Endothelial cell of umbilical vein (primary cell): ENCODE data around the gene CAMK2G. TPM values are rescaled to one million over a fixed set of nuclear protein-coding genes. Genes with fewer than 3 reads are reported as not detected.

ENCODE experiments used
- BruUV-seq: library from RNA; stranded (reverse); fragments of 400-500 nt; replicated peaks from 2 replicates; lab custom pipeline; 2021; lab: Mats Ljungman, UMichigan
- CTCF ChIA-PET: fragments of 300-600, 350-600 bp; sonication (Branson Sonifier 250); formaldehyde crosslinking; loops from one replicate; lab custom pipeline; 2021; ENCODE audit warnings: antibody characterized with exemption, inconsistent platforms; lab: Charles Lee
- POLR2A ChIA-PET: fragments of 300-600, 350-600 bp; sonication (Branson Sonifier 250); formaldehyde crosslinking; loops from one replicate; lab custom pipeline; 2021; ENCODE audit warnings: antibody characterized with exemption, inconsistent platforms; lab: Charles Lee
- DNase-seq: peaks from one replicate; pipeline ENCODE4 v3.0.0-alpha.2; 2011; ENCODE audit warnings: low read depth, low spot score
- FAIRE-seq: peaks from 2 replicates; lab custom pipeline; 2011; peaks lifted over from hg19 to GRCh38; lab: Jason Lieb, UNC
- H2AFZ ChIP-seq: 2 replicates; pipeline ENCODE4 v1.6.0; 2012; ENCODE audit warnings: low read depth, low read length, control low read depth, inconsistent platforms
- H3K27ac ChIP-seq: 2 replicates; pipeline ENCODE4 v1.5.1; 2011; ENCODE audit warnings: low read depth, mild to moderate bottlenecking, control low read depth, low read length, moderate library complexity; ENCODE audit not compliant: insufficient read depth
- H3K27me3 ChIP-seq, 2 experiments: 2 replicates each; pipeline versions ENCODE4 v1.6.0 to v1.6.1; 2011; ENCODE audit warnings: low read length in 2 of 2, mixed read lengths in 1 of 2; ENCODE audit not compliant: control insufficient read depth in 2 of 2, insufficient read depth in 2 of 2
- H3K36me3 ChIP-seq, 2 experiments: 2 replicates in 1 of 2; 3 replicates in 1 of 2; pipeline ENCODE4 v1.5.1; 2011; ENCODE audit warnings: low read length in 2 of 2, mild to moderate bottlenecking in 1 of 2, moderate library complexity in 1 of 2; ENCODE audit not compliant: control insufficient read depth in 2 of 2, insufficient read depth in 2 of 2; ENCODE audit errors: extremely low read depth in 1 of 2
- H3K4me1 ChIP-seq: 3 replicates; pipeline ENCODE4 v1.5.1; 2011; ENCODE audit warnings: mild to moderate bottlenecking, low read length; ENCODE audit not compliant: control insufficient read depth, insufficient read depth; ENCODE audit errors: extremely low read depth
- H3K4me2 ChIP-seq: 2 replicates; pipeline ENCODE4 v1.6.1; 2011; ENCODE audit warnings: low read length, control low read depth, mixed read lengths; ENCODE audit not compliant: insufficient read depth
- H3K4me3 ChIP-seq, 3 experiments: fragments of 200-600 bp in 1 of 3; sonication (generic), shearing (Covaris generic) in 1 of 3; replicated peaks in 1 of 3; 2 replicates each; pipeline ENCODE4 v1.5.1; 2011 to 2016; ENCODE audit warnings: control low read depth in 3 of 3, low read length in 3 of 3, mild to moderate bottlenecking in 2 of 3, inconsistent platforms in 1 of 3, low read depth in 1 of 3, moderate library complexity in 1 of 3; ENCODE audit not compliant: insufficient read depth in 1 of 3
- H3K79me2 ChIP-seq: 2 replicates; pipeline ENCODE4 v1.6.0; 2012; ENCODE audit warnings: low read length, inconsistent platforms; ENCODE audit not compliant: control insufficient read depth, insufficient read depth
- H3K9ac ChIP-seq: replicated peaks from 2 replicates; pipeline ENCODE3; 2011; ENCODE audit warnings: low read length, control low read depth; ENCODE audit not compliant: insufficient read depth; ENCODE audit errors: extremely low read depth
- H3K9me1 ChIP-seq: replicated peaks from 3 replicates; pipeline ENCODE4 v1.6.0; 2011; ENCODE audit warnings: mild to moderate bottlenecking, low read length; ENCODE audit not compliant: control insufficient read depth, insufficient read depth; ENCODE audit errors: extremely low read depth
- H3K9me3 ChIP-seq: replicated peaks from 2 replicates; pipeline ENCODE4 v1.5.1; 2012; ENCODE audit warnings: low read length, inconsistent platforms; ENCODE audit not compliant: control insufficient read depth, insufficient read depth
- H4K20me1 ChIP-seq: replicated peaks from 2 replicates; pipeline ENCODE3; 2011; ENCODE audit warnings: mild to moderate bottlenecking, low read length; ENCODE audit not compliant: control insufficient read depth, insufficient read depth; ENCODE audit errors: extremely low read depth
- EZH2 ChIP-seq: IDR thresholded peaks from 2 replicates; pipeline ENCODE4 v1.6.1; 2012; ENCODE audit warnings: borderline replicate concordance, low read depth, mild to moderate bottlenecking, moderate library complexity, low read length, inconsistent platforms; ENCODE audit not compliant: severe bottlenecking
- FOS ChIP-seq: IDR thresholded peaks from 2 replicates; pipeline ENCODE4 v1.6.1; 2011; ENCODE audit warnings: mild to moderate bottlenecking, low read length, moderate library complexity, borderline replicate concordance; ENCODE audit not compliant: insufficient read depth
- GATA2 ChIP-seq: IDR thresholded peaks from 2 replicates; pipeline ENCODE4 v1.7.0; 2011; ENCODE audit warnings: low read depth, mild to moderate bottlenecking, moderate library complexity, mixed read lengths, low read length; ENCODE audit not compliant: insufficient read length, insufficient read depth
- JUN ChIP-seq: IDR thresholded peaks from 2 replicates; pipeline ENCODE4 v1.6.1; 2011; ENCODE audit warnings: borderline replicate concordance, low read depth; ENCODE audit not compliant: insufficient read length, insufficient read depth
- MYC ChIP-seq: IDR thresholded peaks from one replicate; pipeline ENCODE4 v1.6.1; 2011; ENCODE audit warnings: mild to moderate bottlenecking, low read depth, low read length
- POLR2A ChIP-seq: IDR thresholded peaks from 2 replicates; pipeline ENCODE4 v1.6.1; 2012; ENCODE audit warnings: low read depth, mild to moderate bottlenecking, control low read depth, low read length
- POLR2AphosphoS5 ChIP-seq: IDR thresholded peaks from 2 replicates; pipeline ENCODE4 v1.6.1; 2012; ENCODE audit warnings: low read depth, mild to moderate bottlenecking, control low read depth, low read length, moderate library complexity; ENCODE audit not compliant: insufficient read depth
- dilution Hi-C: fragments of 300-500 bp; cut with MboI; formaldehyde crosslinking; loops from one replicate; pipeline ENCODE4 v1.15.0; 2019; ENCODE audit warnings: low sequenced_read_pairs; ENCODE audit not compliant: extremely low pct_ligation_motif_present
- intact Hi-C: fragments of 100-400 bp; cut with micrococcal nuclease; formaldehyde crosslinking; loops from one replicate; pipeline ENCODE4 v1.10.0; 2022
- polyA plus RNA-seq, 4 experiments: library from polyadenylated mRNA; depleted of rRNA in 3 of 4; stranded (reverse) in 3 of 4; unstranded in 1 of 4; fragments of >200 nt; gene quantifications; 2 replicates each; pipeline versions ENCODE4 v1.2.1 to v1.2.3, GENCODE V29; 2011 to 2012; ENCODE audit warnings: missing spikeins in 1 of 4
- total RNA-seq: library from RNA; stranded (reverse); gene quantifications from 2 replicates; pipeline ENCODE4 v1.2.3, GENCODE V29; 2021
- TF ChIP-seq, protein P1 (sequence below): IDR thresholded peaks from 2 replicates; pipeline ENCODE4 v1.6.1; 2011; ENCODE audit not compliant: insufficient read depth, insufficient read length
- TF ChIP-seq, protein P2 (sequence below), 2 donors: IDR thresholded peaks; 1 replicate in 1 of 2; 2 replicates in 1 of 2; pipeline ENCODE4 v1.5.1; 2011; ENCODE audit warnings: low read length in 2 of 2, mild to moderate bottlenecking in 2 of 2, moderate library complexity in 2 of 2, control low read depth in 1 of 2, inconsistent platforms in 1 of 2, low read depth in 1 of 2; ENCODE audit not compliant: insufficient read depth in 1 of 2; ENCODE audit errors: extremely low read depth in 1 of 2

Gene CAMK2G
- total and polyA plus RNA-seq, 2 donors (not counting 3 experiments of a cell fraction or from before 2014, with no cell fraction given): 27.2 to 33.6 TPM

DNA sequence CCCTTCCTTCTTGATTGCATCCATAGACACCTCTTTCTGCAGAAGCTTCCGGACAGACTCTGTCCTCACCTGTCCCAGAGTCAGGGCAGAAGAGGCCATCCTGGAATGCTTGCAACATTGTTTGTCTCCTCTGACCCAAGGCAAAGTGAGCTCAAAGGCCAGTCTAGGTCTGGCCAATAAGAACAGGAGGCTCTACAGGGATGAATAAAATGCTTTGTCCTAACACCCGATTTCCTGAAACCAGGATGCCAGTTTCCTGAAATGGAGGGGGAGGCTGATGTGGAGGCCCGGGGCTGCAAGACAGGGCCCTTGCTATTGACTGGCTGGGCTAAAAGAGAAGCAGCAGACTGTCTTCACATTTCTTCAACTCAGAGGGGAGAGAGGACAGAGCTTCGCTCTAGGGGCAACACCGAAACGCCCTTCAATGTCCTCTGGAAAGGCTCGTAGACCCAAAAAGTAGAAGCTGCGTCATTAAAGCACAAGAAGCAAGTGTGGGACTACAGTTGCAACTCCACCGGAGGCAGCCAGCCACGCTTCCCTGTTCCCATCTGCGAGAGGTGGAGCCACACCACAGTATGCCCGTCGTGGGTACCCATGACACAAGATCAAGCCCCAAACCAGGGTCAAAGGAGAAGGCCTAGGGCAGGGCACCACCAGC lies 33.8 kb downstream of the CAMK2G start:
- peaks cover 34% of the 10 kb centered on the region for H3K4me1 ChIP-seq
- DNase-seq (no peak), FAIRE-seq (peak; percentile 75)
- TF ChIP-seq POLR2AphosphoS5 (no peak), EZH2 (no peak), FOS (no peak), JUN (no peak), GATA2 (no peak), POLR2A (no peak), MYC (no peak)
- TF ChIP-seq, protein P1, sequence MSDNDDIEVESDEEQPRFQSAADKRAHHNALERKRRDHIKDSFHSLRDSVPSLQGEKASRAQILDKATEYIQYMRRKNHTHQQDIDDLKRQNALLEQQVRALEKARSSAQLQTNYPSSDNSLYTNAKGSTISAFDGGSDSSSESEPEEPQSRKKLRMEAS: no peak
- TF ChIP-seq, protein P2, sequence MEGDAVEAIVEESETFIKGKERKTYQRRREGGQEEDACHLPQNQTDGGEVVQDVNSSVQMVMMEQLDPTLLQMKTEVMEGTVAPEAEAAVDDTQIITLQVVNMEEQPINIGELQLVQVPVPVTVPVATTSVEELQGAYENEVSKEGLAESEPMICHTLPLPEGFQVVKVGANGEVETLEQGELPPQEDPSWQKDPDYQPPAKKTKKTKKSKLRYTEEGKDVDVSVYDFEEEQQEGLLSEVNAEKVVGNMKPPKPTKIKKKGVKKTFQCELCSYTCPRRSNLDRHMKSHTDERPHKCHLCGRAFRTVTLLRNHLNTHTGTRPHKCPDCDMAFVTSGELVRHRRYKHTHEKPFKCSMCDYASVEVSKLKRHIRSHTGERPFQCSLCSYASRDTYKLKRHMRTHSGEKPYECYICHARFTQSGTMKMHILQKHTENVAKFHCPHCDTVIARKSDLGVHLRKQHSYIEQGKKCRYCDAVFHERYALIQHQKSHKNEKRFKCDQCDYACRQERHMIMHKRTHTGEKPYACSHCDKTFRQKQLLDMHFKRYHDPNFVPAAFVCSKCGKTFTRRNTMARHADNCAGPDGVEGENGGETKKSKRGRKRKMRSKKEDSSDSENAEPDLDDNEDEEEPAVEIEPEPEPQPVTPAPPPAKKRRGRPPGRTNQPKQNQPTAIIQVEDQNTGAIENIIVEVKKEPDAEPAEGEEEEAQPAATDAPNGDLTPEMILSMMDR (IDR thresholded peaks at IDR 0.05; ENCODE audit: extremely low read depth in 1 of 2, insufficient read depth in 1 of 2, low read depth in 1 of 2, low read length in 2 of 2): no peak
- no TSS peak for BruUV-seq
- H3K9me1 ChIP-seq: no peaks in the 10 kb centered on the region
- H3K4me3 ChIP-seq: no peak overlapping the region
- no peaks in the 10 kb centered on the region for H3K79me2 ChIP-seq
- ChIA-PET CTCF (interaction anchor here (0.9 to 1.3 kb wide), 5 partner anchors 8 to 39 kb away, joined by 3 to 7 read pairs (median 4); no protein-coding TSS in a partner anchor), POLR2A (no interaction called here)
- no peak overlapping the region for H2AFZ ChIP-seq
- dilution Hi-C loops (no loop called here), intact Hi-C loops (no loop called here)
- H3K4me2 ChIP-seq: no peak overlapping the region
- H3K27me3 ChIP-seq: no peaks in the 10 kb centered on the region
- no peaks in the 10 kb centered on the region for H3K9me3 ChIP-seq
- H3K36me3 ChIP-seq: peaks cover 0 to 2% of the 10 kb centered on the region in 2 experiments
- H4K20me1 ChIP-seq: no peaks in the 10 kb centered on the region
- H3K27ac ChIP-seq: no peak overlapping the region
- no peak overlapping the region for H3K9ac ChIP-seq
